Measurements from ENCODE around the gene PIP4K2B. TPM values are rescaled to one million over a fixed set of nuclear protein-coding genes. Genes with fewer than 3 reads are reported as not detected.
"Not testable (repeated sequence)": the region's sequence is repeated elsewhere in the genome, so short reads cannot be mapped to it uniquely, and the experiment has no call there.

PIP4K2B gene
- 55.3 and 64.1 TPM in 2 replicates for polyA plus RNA-seq (2014; cell fraction: cytosol; rRNA removed)
- 60.6 and 62.5 TPM in 2 replicates for polyA plus RNA-seq (2014; cell fraction: nucleus; rRNA removed)

DNA sequence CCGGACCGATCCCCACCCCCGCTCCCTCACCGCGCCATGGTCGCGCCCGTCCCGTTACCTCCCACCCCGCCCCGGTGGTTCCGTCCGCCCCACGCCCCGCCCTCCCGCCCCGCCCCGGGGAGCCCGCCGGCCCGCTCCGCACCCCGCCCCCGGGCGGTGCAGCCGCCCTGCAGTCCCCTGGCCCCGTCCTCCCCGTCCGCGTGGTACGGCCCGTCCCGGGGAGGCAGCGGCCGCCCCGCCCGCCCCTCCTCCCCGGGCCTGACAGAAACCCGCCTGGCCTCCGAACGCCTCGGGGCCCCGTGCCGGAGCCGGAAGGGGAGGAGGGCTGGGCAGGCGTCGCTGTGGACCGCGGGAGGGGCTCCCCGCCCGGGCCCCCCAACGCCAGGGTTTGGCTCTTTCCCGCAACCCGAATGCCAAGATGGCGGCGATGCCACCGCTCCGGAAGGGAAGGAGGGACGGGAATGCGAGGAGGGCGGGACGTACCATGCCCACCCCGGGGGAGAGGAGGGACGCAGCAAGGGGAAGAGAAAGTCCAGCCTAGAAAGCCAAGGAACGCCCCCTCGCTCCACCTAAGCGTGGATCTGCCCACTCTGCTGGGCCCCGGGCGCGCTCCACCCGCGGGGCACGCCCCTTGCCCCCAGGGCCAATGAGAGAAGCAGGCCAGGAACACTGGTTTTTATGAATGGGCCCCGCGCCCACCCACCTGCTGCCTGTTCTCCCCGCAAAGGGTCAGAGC, at the start of gene PIP4K2B:
Gene PIP4K2B, minus strand, starts transcription at position 56 of the 736 bp plus-strand sequence. CDS start 132 bp downstream, outside the sequence.
- peak; percentile 99 for DNase-seq (ENCODE audit: low spot score)

DNA sequence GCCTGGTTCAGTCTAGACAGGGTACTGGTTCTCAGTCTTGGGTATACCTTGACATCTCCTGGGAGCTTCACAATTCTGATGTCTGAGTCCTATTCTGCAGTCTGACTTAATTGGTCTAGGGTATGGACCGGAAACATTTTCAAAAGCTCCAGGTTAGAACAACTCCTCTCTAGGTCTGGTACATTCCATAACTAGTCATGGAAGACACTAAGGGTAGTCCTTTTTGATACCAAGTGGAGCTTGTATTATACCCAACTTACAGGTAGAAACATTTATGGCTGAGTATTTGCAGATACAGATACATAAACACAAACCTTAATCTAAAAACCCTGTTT, 49.2 kb upstream of the PIP4K2B start:
- DNase-seq (ENCODE audit: low spot score) = no peak

DNA sequence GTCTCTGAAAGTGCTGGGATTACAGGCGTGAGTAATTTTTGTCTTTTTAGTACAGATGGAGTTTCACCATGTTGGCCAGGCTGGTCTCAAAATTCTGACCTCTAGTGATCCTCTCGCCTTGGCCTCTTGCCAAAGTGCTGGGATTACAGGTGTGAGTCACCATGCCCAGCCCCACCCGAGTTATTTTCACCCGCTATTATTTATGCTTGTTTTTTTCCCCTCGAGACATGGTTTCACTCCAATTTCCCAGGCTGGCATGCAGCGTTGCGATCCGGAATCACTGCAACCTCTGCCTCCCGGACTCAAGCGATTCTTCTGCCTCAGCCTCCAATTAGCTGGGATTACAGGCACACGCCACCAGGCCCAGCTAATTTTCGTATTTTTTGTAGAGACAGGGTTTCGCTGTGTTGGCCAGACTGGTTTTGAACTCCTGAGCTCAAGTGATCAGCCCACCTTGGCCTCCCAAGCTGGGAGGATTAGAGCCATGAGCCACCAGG, 45.0 kb upstream of the PIP4K2B start:
- no peak for DNase-seq (ENCODE audit: low spot score)

DNA sequence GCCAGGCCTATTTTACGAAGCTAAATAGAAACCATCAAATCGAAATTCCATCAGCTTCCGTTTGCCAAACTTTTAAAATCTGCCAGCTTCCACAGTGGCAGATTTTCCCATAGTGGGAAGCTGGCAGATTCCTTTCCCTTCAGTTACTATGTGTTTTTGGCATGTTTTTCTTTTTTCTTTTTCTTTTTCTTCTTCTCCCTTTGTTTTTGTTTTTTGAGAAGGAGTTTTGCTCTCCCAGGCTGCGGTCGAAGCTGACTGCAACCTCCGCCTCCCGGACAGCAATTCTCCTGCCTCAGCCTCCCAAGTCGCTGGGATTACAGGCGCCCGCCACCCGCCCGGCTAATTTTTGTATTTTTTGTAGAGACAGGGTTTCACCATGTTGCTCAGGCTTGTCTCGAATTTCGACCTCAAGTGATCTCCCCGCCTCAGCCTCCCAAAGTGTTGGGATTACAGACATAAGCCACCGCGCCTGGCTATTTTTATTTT, 26.4 kb upstream of the PIP4K2B start:
- DNase-seq (ENCODE audit: low spot score) = no peak

DNA sequence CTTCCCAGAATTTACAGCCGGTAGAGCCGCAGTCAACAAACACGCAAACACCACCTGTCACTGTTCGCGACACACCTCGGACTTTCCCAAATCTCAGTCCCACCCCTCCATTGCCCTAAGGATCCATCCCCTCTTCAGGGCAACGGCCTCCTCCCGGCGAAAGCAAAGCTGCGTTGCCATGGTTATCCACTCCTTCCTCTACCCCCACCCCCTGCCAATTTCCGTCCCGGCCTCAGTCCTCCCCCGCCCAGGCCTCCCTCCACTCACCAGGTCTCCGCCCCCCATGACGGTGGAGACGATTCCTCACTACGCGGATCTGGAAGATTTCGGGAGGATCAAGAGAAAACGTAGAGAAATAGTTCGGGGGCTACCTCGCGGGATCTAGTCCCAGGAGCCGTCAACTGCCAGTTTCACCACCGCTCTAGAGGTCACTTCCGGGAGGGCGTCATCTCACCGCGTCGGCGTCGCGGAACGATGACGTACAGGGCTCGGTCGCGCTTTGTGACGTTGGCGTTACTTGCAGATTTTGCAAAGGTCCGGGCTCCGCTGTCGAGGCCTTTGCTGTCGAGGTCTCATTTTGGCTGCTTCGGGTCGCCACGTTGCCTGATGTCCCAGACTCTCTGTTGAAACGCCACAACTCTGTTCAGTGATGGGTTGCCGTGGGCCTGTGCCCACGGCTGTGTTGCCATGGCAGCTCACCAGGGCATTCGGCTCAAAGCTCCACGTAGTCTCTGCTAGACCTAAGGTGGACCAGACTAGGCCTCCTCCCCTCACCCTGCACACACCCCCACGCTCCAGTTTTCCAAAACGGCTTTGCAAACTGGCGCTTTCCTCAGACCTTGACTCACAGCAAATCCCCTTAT, 25.8 kb upstream of the PIP4K2B start, which contains the start of gene CWC25:
Gene CWC25, minus strand, starts transcription at position 423 of the 863 bp plus-strand sequence. Its CDS starts 138 bp downstream, at position 285.
- peak; percentile 94 for DNase-seq (ENCODE audit: low spot score)

DNA sequence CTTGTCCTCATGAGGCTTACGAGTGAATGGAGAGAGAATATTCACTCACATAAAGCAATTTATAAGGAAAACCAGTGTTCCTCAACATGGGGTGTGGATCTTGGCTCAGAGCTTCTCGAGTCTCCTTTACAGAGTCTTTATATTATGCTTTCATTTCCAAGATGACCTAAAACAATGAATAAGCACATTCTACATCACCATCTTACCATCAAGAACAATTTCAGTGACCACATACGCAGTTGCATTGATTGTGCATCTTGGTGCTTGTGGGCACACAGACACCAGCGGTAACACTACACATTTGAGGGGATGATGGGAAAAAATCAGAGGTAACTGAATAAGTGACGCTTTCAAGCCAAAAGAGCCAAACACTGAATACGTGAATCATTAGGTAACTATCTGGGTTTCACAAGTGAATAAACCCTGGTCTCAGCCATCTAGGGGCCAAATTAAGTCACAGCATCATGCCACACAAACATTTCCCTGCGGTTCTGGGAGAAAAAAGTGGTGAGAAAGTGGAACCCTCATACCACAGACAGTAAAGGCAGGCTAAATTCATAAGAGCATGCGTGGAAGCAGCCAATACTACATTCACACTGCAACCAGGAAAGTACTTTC, 16.3 kb upstream of the PIP4K2B start:
- DNase-seq (ENCODE audit: low spot score) = no peak

DNA sequence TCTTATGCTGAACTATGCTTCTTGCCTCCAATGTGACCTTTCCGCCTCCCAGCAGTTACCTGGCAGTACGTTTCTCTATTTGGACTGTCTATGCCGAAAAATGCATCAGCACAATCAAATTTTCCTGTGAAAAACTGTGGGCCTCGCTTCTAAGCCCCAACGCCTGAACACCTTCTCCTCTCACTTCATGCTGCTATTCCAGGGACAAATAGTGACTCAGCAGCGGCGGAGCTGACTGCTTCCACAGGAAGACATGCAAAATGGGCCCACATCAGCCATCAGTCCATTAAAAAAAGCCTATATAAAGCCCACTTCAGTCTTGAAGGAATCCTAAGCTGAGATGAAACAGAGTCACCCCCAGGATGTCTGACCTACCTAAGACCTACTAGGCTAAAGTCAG, 10.5 kb upstream of the PIP4K2B start:
- no peak for DNase-seq (ENCODE audit: low spot score)

DNA sequence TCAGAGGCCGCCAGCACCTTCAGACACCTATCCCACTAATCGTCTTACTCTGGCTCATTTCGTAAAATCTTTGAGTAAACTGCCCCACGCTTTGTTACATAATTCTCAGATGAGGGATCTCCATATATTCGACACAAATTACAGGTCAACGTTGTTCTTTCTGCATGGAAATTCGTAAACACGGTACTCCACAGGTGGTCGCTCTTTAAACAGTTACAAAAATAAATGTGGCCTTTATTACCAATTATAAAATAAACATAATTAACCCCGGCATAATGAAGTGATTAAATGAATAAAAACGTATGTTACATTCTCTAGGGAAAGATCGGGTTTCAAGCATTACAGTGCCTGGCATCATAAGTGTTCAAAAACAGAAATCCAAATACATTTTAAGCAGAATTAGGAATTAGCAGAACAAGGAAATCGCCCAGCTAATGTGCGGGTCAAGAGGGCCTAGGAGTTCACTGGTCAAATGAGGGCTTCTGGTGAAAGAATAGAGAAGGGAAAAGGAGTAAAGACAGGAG, 943 bp upstream of the PIP4K2B start:
- DNase-seq (ENCODE audit: low spot score) = no peak

DNA sequence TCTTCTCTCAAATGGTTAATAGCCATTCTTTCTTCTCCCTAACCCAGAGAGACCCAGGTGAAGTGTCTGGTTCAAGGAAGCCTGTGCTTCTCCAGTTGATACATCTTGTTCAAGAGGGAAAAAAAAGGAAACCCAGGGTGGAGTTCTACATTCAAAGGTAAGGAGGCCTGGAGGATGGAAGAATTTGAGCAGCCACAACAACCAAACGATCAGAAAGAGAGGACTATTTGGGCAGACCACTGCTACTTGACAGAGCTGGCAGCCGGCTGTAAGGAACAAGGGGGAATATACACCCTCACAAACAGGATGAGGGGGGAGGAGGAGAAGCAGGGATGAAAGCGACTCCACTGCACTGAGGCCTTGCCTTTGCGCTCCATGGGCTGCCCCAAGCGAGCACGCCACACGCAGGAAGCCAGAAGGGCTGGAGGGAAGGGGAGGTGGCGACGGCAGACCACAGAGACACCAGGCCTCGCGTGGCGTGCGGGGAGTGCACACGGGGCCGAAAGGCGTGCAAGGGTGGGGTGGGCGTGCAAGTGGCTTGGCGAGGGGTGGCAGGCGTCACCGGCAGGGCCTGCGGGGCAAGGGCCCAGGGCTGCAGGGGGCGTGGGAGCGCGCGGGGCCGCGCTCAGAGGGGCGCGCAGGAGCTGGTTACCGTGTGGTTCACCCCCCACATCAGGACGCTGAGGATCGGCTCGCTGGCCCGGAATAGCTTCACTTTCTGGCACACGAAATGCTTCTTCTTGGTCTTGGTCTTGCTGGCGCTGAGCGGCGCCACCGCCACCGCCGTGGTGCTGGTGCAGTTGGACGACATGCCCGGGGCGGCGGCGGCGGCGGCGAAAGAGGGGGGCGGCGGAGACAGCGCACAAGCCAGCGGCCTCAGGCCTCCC, 499 bp downstream of the PIP4K2B start:
- peak; percentile 58 for DNase-seq (ENCODE audit: low spot score)

DNA sequence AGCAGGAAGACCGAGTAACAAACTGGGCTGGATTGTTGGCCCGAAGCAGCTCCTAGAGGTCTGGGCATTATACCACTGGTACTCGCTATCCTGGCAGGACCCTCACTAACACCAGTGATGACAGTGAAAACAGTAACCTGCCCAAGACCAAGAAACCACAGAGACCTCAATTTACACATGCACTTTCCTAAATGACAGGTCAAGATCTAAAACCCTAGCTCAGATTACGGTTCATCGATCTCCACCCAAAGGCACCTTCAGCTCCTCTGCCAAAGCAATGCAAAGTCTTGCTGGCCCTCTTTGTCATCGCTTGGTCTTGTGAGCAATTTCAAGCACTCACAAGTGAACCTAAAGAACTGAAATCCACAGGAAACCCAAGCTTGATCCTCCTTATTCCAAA, 1.5 kb downstream of the PIP4K2B start:
- DNase-seq (ENCODE audit: low spot score) = no peak

DNA sequence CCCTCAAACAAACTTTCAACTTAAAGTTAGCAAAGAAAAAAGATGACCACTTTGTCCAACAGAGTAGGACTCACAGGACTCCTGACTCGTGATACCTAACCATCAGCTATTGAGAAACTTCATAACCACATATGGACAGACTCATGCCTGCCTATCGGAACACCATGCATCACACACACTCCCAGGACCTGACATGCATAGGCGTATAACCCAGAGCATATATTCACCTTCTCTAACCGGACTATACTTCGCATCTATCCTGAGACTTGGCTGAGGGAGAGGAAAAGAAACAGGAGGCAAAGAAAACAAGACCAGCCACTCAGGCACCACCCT, 2.2 kb downstream of the PIP4K2B start:
- no peak for DNase-seq (ENCODE audit: low spot score)

DNA sequence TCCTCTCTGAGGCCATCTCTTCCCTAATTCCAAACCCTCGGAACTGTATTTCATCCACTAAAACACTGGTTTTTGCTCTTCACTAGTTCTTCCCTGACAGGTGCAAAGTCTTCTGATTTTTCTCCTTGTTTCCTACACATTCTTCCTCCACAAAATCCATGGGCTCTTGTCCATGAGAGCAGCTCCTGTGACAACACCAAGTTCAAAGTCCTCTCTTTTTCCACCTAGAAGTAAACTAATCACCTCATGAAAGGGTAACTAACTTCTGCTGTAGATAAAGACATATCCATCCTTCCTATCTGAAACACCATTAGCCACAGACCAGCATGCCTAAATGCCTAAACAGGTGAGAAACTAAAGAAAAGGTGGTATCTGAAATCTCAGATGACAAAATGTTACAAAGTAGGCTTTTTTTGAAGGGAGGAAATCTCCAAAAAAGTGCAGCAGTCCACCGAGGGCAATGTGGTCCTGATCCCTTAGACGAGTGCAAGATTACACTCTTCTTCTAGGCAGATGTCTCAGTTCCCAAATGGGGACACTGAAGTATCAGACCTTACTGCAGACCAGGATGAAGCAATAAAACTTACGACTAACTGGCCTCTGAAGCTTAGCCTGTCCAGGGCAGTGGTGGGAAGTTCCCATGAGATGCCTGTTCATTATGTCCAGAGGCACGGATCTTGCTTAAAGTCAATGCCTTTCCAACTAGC, 2.8 kb downstream of the PIP4K2B start:
- DNase-seq (ENCODE audit: low spot score) = no peak

DNA sequence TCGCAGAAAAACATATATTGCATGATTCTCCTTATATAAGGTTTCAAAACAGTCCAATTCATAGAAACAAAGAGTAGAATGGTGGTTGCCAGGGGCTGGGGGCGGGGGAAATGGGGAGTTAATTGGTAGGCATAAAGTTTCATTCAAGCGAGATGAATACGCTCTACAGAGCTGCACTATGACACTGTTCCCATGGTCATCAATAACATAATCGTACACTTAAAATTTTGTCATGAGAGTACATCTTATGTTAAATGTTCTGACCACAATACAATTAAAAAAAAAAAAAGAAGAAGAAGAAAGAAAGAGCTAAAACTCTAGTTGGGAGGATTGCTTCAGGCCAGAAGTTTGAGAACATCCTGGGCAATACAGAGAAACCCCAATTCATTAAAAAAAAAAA, 5.1 kb downstream of the PIP4K2B start:
- DNase-seq (ENCODE audit: low spot score) = no peak

DNA sequence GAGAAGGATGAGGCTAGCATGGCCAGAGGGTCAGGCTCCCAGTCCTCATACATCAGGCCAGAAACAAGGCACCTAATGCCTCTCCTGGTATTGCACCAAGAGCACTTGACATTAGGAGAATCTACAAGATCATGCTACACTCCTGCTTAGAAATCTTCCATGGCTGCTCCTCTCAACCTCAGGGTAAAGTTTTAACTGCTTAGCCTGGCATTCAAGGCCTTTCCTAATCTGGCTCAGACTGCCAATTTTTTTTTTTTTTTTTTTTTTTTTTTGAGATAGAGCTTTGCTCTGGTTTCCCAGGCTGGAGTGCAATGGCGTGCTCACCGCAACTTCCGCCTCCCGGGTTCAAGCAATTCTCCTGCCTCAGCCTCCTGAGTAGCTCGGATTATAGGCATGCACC, 8.2 kb downstream of the PIP4K2B start:
- DNase-seq (ENCODE audit: low spot score) = no peak

DNA sequence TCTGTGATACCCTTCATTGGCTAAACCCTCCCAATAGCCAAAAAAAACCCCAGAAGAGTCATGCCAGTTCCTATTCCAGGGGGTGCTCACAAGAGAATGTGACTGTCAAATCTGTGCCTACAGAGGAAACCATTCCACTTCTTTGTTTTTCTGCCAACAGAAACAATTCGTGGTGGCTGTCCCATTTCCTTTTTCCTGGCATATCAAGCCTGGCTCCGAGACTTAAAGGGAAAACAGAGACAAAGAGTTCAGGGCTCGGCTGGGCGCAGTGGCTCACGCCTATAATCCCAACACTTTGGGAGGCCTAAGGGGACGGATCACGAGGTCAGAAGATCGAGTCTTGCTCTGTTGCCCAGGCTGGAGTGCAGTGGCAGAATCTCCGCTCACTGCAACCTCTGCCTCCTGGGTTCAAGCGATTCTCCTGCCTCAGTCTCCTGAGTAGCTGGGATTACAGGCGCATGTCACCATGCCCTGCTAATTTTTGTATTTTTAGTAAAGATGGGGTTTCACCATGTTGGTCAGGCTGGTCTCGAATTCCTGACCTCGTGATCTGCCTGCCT, 9.1 kb downstream of the PIP4K2B start:
- DNase-seq (ENCODE audit: low spot score) = not testable (repeated sequence)

DNA sequence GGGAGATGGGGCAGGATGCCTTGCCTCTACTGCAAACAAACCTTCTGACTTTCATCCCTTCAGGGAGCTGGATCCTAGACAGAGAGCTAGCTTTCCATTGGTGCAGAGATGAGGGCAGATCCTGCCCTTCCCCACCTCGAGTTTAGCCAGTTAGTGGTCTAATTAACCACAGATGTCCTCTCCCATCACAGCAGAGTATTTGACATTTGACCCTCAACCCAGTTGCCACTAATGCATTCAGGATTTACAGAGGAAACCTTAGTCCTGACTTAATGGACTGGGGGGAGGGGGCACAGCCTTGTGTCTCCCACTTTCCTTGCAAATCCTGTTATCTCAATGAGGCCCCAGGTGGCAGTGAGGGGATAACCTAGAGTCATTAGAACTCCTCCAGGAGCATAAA, 10.2 kb downstream of the PIP4K2B start:
- DNase-seq (ENCODE audit: low spot score) = peak; percentile 97

DNA sequence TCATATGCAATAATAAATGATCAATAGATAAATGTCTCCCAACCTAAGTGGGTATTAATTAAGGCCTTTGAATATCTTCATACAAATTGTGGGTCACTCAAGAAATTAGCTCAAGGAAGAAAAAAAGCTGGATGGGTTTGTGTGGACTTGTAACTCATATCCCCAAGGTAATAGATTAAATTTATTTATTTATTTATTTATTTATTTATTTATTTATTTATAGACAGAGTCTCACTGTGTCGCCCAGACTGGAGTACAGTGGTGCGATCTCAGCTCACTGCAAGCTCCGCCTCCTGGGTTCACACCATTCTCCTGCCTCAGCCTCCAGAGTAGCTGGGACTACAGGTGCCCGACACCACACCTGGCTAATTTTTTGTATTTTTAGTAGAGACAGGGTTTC, 11.4 kb downstream of the PIP4K2B start:
- not testable (repeated sequence) for DNase-seq (ENCODE audit: low spot score)

DNA sequence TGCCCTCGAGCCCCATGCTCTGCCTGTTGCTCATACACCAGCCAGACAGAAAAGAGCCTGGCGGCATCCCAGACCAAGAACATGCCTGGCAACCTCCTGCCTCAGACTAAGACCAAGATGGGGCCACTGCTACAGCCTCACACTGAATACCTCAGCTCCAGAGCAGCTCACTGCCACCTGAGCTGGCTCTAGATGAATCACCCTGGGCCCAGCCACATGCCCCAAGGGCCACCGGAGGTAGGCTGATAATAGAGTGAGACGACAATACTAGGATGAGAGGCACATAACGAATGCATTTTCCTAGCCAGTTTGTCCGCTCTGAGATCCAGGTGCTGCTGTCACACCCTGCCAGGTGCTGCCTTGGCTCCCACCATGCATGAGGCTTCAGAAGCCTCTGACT, 13.0 kb downstream of the PIP4K2B start:
- DNase-seq (ENCODE audit: low spot score) = no peak

DNA sequence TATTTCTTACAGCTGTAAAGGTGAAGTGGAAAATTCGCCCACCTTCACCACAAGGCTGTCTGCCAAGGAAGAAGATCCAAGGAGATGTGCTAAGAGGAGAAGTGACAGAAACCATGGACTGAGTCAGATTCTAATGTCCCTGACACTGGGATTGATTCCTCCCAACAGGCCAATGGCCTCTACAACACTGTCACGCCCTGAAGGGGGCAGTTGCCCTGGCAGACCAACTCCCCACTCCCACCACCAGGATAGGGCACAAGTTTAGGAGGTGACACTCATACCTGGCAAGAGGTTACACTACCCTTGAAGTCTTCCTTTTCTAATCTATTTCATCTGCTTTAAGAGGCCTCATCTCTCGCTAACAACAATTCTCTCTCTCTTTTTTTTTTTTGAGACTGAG, 16.1 kb downstream of the PIP4K2B start:
- no peak for DNase-seq (ENCODE audit: low spot score)
